ENCODE data around the gene OR52B6.
A peak's percentile ranks its signal among the peaks of the same experiment; 100 is the strongest.
"Not testable (repeated sequence)": the region's sequence is repeated elsewhere in the genome, so short reads cannot be mapped to it uniquely, and the experiment has no call there.

Gene OR52B6

DNA sequence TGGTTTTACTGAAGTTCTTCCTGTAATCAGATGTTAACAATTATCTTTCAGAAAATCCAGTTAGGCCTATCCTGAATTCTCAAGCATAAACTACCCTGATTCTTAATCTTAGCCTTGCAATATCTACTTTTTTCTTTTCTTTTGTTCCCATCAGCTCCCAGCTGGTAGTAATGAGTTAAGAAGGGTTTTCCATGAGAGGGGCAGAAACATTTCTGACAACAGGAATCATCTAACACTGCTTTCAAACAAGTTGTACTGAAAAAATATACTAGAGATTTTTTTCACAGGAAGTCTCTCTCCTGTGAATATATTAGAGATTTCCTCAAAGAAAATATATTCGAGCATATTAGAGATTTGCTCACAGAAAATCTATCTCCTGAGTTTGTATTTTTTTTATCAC, 12.5 kb downstream of the OR52B6 start:
- DNase-seq (ENCODE audit: extremely low read depth in 1 of 2, low read depth in 1 of 2) = no peak

DNA sequence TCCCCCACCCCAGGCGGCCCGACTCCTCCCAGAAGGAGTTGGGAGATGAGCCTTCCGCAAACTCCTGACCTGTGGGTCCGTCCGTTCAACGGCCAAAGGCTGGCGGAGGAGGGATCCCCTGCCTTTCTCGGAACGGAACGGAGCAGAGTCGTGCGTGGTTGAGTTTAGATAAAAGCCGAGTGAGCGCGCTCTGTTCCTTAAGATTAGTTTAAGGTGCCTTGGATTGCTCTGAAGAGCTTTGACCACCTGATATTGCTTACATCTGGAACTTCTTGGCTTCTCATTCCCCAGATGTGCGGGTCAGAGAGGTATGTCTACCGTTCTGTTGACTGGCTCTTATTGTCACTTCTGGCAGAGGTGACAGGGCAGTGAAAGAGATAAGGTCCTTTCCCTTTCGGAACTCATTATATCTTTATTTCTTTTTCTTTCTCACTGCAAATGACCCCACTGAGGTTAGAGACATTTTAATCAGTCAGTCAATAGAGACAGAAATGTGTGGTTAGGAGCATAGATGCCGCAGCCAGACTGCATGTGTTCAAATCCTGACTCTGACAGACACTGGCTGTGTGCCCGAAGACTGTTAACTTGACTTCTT, 16.0 kb downstream of the OR52B6 start, which contains the start of gene TRIM6:
Gene TRIM6 (plus strand): TSS at position 31 of the 595 bp plus-strand sequence. CDS start 261 bp downstream, at position 292.
- DNase-seq (ENCODE audit: extremely low read depth in 1 of 2, low read depth in 1 of 2) = no peak

- no peak for DNase-seq (ENCODE audit: extremely low read depth in 1 of 2, low read depth in 1 of 2)
Observed at GRCh38 chr11:5597953-5598352, 17.3 kb downstream of the OR52B6 start.

DNA sequence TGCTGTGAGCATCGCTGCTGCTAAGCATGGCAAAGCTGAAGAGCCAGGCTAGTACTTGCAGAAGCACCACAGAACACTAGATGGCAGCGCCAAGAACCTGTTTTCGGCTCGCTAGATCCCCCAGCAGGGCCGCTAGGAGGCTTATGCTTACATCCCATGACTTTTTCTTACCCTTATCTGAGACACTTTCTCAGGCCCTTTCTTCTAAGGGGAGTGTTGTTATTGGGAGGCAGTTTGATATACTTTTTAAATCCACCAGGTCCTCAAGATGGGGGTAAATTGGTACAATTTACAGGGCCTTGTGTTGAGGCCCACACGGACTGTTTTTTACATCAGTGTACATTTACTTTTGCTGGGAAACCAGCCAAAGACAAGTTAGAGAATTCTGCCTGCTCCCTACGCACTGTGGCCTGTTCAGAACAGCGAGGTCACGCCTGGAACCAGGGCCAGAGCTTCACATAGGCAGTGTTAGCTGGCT, 19.7 kb downstream of the OR52B6 start:
- DNase-seq (ENCODE audit: extremely low read depth in 1 of 2, low read depth in 1 of 2) = peak; percentile 17 to 30

GRCh38 chr11:5602791-5603190, 22.1 kb downstream of the OR52B6 start:
- not testable (repeated sequence) for DNase-seq (ENCODE audit: extremely low read depth in 1 of 2, low read depth in 1 of 2)

DNA sequence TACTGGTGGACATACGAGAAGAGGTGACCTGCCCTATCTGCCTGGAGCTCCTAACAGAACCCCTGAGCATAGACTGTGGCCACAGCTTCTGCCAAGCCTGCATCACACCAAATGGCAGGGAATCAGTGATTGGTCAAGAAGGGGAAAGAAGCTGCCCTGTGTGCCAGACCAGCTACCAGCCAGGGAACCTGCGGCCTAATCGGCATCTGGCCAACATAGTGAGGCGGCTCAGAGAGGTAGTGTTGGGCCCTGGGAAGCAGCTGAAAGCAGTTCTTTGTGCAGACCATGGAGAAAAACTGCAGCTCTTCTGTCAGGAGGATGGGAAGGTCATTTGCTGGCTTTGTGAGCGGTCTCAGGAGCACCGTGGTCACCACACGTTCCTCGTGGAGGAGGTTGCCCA, 22.6 kb downstream of the OR52B6 start:
- DNase-seq (ENCODE audit: extremely low read depth in 1 of 2, low read depth in 1 of 2) = no peak

DNA sequence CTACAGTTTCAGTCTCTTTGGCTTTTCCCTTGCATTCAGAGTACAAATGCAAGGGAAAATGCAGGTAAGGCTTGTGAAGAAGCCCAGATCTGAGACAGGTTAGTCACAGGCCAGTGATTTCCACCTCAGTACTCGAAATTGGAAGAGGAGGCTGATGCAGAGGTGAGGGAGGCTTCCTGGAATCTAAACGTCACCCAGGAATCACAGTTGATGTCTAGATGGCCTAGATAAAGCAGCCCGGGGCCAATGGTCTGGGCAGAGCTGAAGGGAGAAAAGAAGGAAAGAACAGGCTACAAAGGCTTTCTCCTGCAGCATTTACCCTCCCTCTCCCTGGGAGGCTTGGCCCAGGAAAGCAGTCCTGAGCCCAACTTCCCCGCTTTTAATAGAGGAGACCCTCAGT, 24.2 kb downstream of the OR52B6 start:
- DNase-seq (ENCODE audit: extremely low read depth in 1 of 2, low read depth in 1 of 2) = no peak

DNA sequence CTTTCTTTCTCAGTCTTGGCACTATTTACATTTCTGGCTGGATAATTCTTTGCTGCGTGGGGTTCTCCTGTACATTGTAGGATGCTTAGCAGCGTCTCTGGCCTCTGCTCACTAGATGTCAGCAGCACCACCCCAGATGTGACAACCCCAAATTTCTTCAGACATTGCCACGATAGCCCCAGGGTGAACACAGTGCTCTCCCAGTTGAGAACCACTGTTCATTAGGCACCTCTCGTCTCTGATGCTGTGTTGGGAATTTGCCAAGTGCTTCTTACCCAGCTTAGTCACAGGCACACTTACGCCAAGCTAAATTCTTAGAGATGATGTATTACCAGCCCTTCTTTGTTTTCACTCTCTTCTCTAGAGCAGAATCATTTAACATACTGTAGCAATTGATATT, 25.2 kb downstream of the OR52B6 start:
- no peak for DNase-seq (ENCODE audit: extremely low read depth in 1 of 2, low read depth in 1 of 2)

- no peak for DNase-seq (ENCODE audit: extremely low read depth in 1 of 2, low read depth in 1 of 2)
Observed at GRCh38 chr11:5608808-5609207, 28.1 kb downstream of the OR52B6 start.

GRCh38 chr11:5610446-5610845, 29.8 kb downstream of the OR52B6 start:
- no peak for DNase-seq (ENCODE audit: extremely low read depth in 1 of 2, low read depth in 1 of 2)

DNA sequence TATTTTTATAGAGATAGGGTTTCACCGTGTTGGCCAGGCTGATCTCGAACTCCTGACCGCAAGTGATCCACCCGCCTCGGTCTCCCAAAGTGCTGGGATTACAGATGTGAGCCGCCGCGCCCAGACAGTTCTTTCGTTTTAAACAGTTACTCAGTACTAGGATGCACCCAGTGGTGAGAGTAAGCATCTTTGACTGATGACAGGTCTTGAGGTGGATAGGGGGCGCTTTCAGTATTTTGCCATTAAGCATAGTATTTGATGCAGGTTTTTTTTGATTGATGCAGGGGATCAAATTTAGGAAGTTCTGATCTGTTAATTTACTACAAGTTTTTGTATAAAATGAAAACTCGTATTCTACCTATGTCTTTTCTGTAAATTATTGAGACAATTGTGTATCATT, 30.9 kb downstream of the OR52B6 start:
- DNase-seq (ENCODE audit: extremely low read depth in 1 of 2, low read depth in 1 of 2) = no peak

GRCh38 chr11:5618807-5619206, 38.1 kb downstream of the OR52B6 start:
- no peak for DNase-seq (ENCODE audit: extremely low read depth in 1 of 2, low read depth in 1 of 2)

- no peak for DNase-seq (ENCODE audit: extremely low read depth in 1 of 2, low read depth in 1 of 2)
Observed at GRCh38 chr11:5620651-5621521, 40.2 kb downstream of the OR52B6 start.

GRCh38 chr11:5621580-5621979, 40.9 kb downstream of the OR52B6 start:
- no peak for DNase-seq (ENCODE audit: extremely low read depth in 1 of 2, low read depth in 1 of 2)

- no peak for DNase-seq (ENCODE audit: extremely low read depth in 1 of 2, low read depth in 1 of 2)
Observed at GRCh38 chr11:5622802-5623201, 42.1 kb downstream of the OR52B6 start.

DNA sequence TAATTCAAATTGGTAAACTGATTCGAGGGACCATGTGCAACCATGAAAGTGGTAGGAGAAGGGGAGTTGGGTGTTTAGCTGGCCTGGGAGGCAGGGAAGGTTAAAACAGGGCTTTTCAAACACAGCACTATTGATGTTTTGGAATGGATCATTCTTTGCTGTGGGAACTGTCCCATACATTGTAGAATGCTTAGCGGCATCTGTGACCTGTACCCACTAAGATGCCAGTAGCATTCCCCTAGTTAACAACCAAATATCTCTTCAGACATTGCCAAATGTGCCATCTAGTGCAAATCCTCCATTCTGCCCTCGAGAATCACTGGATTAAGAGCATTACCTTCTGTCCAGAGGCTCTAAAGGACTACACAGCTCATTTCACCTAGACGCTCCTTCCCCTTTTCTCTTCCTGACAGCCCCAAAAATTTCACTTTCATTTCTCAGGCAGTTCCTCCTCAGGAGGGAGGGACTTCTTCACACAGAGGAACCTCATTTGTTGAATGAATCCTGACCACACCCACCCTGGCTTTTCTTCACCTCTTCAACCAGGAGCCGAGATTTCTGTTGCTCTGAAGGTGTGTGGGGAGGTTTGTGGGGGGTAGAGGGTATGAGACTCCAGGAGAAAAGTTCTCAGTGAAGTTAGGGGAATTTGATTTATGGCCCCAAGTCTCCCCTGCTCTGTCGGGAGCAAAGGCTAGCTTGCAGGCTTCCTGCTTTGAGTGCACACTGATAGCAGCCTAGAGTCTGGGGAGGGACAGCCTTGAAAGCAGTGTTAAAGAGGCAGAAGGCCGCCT, 44.0 kb downstream of the OR52B6 start, which contains the start of gene TRIM34:
Gene TRIM34 (plus strand): TSS at position 513 of the 791 bp plus-strand sequence. CDS start 7,331 bp downstream, outside the sequence.
- peak; percentile 14 to 52 for DNase-seq (ENCODE audit: extremely low read depth in 1 of 2, low read depth in 1 of 2)

DNA sequence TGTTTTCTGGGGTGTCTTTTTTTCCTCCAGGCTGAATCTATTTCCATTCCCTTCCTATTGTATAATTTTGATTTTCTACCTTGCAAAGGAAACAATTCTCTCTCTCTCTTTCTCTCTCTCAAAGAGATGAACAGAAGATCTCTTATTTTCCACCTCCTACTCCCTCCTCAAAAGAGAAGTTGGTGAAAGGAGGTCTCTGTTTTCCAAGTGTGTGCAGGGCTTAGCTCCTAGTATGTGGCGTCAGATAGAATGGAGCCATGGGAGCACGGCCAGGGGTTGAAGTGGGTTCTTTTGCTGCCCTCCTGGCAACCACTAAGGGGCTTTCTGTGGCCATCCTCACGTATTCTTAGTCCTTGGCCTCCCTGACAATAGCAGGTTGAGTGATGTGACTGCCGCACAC, 44.6 kb downstream of the OR52B6 start:
- no peak for DNase-seq (ENCODE audit: extremely low read depth in 1 of 2, low read depth in 1 of 2)

GRCh38 chr11:5626196-5626595, 45.5 kb downstream of the OR52B6 start:
- DNase-seq (ENCODE audit: extremely low read depth in 1 of 2, low read depth in 1 of 2) = no peak

DNA sequence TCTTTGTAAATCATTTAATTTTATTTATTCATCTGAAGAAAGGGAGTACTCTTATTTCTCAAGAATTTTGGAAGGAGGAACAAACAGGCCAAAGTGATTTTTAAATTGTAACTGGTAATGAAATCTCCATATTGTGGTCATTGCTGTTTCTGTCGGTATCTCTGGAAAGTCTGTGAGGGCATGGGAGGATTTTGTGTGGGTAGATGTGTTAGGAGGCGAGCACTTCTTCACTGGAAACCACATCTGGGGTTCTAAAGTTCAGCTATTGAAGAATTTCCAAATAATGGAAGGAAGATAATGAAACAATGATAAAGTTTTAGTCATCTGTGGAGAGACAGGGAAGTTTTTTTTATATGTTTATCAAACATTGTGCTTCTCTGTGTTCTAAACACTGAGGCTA, 50.7 kb downstream of the OR52B6 start:
- no peak for DNase-seq (ENCODE audit: extremely low read depth in 1 of 2, low read depth in 1 of 2)
